Measurements from ENCODE around the gene FUT6.

- TF ChIP-seq POLR2A (IDR thresholded peaks at IDR 0.05), result no peak
- TF ChIP-seq, protein P1, sequence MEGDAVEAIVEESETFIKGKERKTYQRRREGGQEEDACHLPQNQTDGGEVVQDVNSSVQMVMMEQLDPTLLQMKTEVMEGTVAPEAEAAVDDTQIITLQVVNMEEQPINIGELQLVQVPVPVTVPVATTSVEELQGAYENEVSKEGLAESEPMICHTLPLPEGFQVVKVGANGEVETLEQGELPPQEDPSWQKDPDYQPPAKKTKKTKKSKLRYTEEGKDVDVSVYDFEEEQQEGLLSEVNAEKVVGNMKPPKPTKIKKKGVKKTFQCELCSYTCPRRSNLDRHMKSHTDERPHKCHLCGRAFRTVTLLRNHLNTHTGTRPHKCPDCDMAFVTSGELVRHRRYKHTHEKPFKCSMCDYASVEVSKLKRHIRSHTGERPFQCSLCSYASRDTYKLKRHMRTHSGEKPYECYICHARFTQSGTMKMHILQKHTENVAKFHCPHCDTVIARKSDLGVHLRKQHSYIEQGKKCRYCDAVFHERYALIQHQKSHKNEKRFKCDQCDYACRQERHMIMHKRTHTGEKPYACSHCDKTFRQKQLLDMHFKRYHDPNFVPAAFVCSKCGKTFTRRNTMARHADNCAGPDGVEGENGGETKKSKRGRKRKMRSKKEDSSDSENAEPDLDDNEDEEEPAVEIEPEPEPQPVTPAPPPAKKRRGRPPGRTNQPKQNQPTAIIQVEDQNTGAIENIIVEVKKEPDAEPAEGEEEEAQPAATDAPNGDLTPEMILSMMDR (IDR thresholded peaks at IDR 0.05), result no peak
Measured at GRCh38 chr19:5789351-5789761, 50.1 kb downstream of the FUT6 start.

Measured in esophagus squamous epithelium (tissue), 4 donors.